GM12878 (cell line): ENCODE data around the gene SPAG16. TPM values are rescaled to one million over a fixed set of nuclear protein-coding genes. Genes with fewer than 3 reads are reported as not detected.

ENCODE experiments used
- ATAC-seq: fragments of 200-7000 bp; cut with Tn5 transposase; 3 replicates; pipeline ENCODE4 v1.9.1; 2020; ENCODE audit warnings: mild to moderate bottlenecking, moderate library complexity
- BruUV-seq: library from RNA; stranded (reverse); fragments of 400-500 nt; replicated peaks from 2 replicates; lab custom pipeline; 2021; lab: Mats Ljungman, UMichigan
- CTCF ChIA-PET: fragments of 300-600 bp; sonication (Branson Sonifier 250); formaldehyde crosslinking; extraction: SDS; loops from one replicate; lab custom pipeline; 2021; ENCODE audit warnings: inconsistent platforms; lab: Yijun Ruan, JAX
- POLR2A ChIA-PET: fragments of 350-600 bp; formaldehyde crosslinking; extraction: SDS; loops from one replicate; lab custom pipeline; 2021; ENCODE audit warnings: inconsistent platforms; lab: Charles Lee
- RAD21 ChIA-PET: fragments of 300-600 bp; sonication (Branson Sonifier 250); formaldehyde crosslinking; loops from one replicate; lab custom pipeline; 2023; ENCODE audit warnings: antibody characterized with exemption; ENCODE audit not compliant: unreplicated experiment; lab: Charles Lee
- SMC1A ChIA-PET: fragments of 300-600 bp; sonication (Branson Sonifier 250); formaldehyde crosslinking; loops from one replicate; lab custom pipeline; 2023; ENCODE audit not compliant: unreplicated experiment, uncharacterized antibody; lab: Charles Lee
- DNase-seq: peaks from one replicate; pipeline ENCODE4 v3.0.0-alpha.2; 2011; ENCODE audit warnings: low read depth, low spot score
- FAIRE-seq: peaks from 3 replicates; lab custom pipeline; 2011; peaks lifted over from hg19 to GRCh38; lab: Jason Lieb, UNC
- H2AFZ ChIP-seq: 2 replicates; pipeline ENCODE4 v1.6.0; 2011; ENCODE audit warnings: low read depth, low read length, control low read depth; ENCODE audit not compliant: control insufficient read depth
- H3K27ac ChIP-seq: 2 replicates; pipeline ENCODE4 v1.5.1; 2011; ENCODE audit warnings: control low read depth; ENCODE audit not compliant: control insufficient read depth, insufficient read depth
- H3K27me3 ChIP-seq, 2 experiments: replicated peaks in 1 of 2; 2 replicates each; pipeline versions ENCODE4 v1.6.0 to v1.6.1; 2011; ENCODE audit warnings: low read length in 1 of 2; ENCODE audit not compliant: control insufficient read depth in 2 of 2, insufficient read depth in 2 of 2
- H3K36me3 ChIP-seq, 2 experiments: 2 replicates each; pipeline ENCODE4 v1.5.1; 2011; ENCODE audit warnings: low read length in 1 of 2; ENCODE audit not compliant: control insufficient read depth in 2 of 2, insufficient read depth in 2 of 2
- H3K4me1 ChIP-seq: 2 replicates; pipeline ENCODE4 v1.6.1; 2011; ENCODE audit warnings: mild to moderate bottlenecking, low read length, moderate library complexity, mixed read lengths; ENCODE audit not compliant: control insufficient read depth, insufficient read depth
- H3K4me2 ChIP-seq: 2 replicates; pipeline ENCODE4 v1.6.0; 2011; ENCODE audit warnings: control low read depth; ENCODE audit not compliant: control insufficient read depth, insufficient read depth
- H3K4me3 ChIP-seq: fragments of 200-600 bp; sonication (generic); 2 replicates; pipeline ENCODE4 v1.5.1; 2016
- H3K79me2 ChIP-seq: 2 replicates; pipeline ENCODE4 v1.6.0; 2011; ENCODE audit warnings: low read length; ENCODE audit not compliant: control insufficient read depth, insufficient read depth
- H3K9ac ChIP-seq: 2 replicates; pipeline ENCODE4 v1.8.0; 2011; ENCODE audit warnings: low read length, control low read depth, mixed read lengths; ENCODE audit not compliant: control insufficient read depth, insufficient read depth
- H3K9me3 ChIP-seq: replicated peaks from 3 replicates; pipeline ENCODE4 v1.5.1; 2011; ENCODE audit warnings: mild to moderate bottlenecking, low read length; ENCODE audit not compliant: control insufficient read depth, insufficient read depth
- H4K20me1 ChIP-seq: 2 replicates; pipeline ENCODE4 v1.6.0; 2011; ENCODE audit not compliant: control insufficient read depth, insufficient read depth
- ASH2L ChIP-seq: fragments of 300-600, 200-600 bp; sonication (generic); IDR thresholded peaks from 2 replicates; pipeline ENCODE4 v1.6.1; 2017; ENCODE audit warnings: low read depth, mild to moderate bottlenecking, borderline replicate concordance
- ATF7 ChIP-seq: fragments of 450-650 bp; IDR thresholded peaks from 2 replicates; pipeline ENCODE4 v1.6.1; 2016; ENCODE audit warnings: low read depth, mild to moderate bottlenecking
- ETV6 ChIP-seq, 2 experiments: fragments of 450-650 bp in 1 of 2; IDR thresholded peaks in 1 of 2; conservative IDR thresholded peaks in 1 of 2; 2 replicates each; pipeline ENCODE4 v1.6.1; 2014; ENCODE audit warnings: antibody characterized with exemption in 1 of 2, borderline replicate concordance in 1 of 2, low read depth in 1 of 2, mild to moderate bottlenecking in 1 of 2, moderate library complexity in 1 of 2
- GABPA ChIP-seq: IDR thresholded peaks from 2 replicates; pipeline ENCODE4 v1.6.1; 2014; ENCODE audit warnings: antibody characterized with exemption, low read depth, mild to moderate bottlenecking, inconsistent platforms
- NFYB ChIP-seq: IDR thresholded peaks from 2 replicates; pipeline ENCODE4 v1.6.1; 2011; ENCODE audit warnings: low read depth, mild to moderate bottlenecking, low read length, improper control_type of control experiment, moderate library complexity; ENCODE audit not compliant: insufficient read depth
- NRF1 ChIP-seq: conservative IDR thresholded peaks from 2 replicates; pipeline ENCODE4 v1.6.1; 2011; ENCODE audit warnings: mild to moderate bottlenecking, low read depth, low read length, improper control_type of control experiment
- TAF1 ChIP-seq: IDR thresholded peaks from 2 replicates; pipeline ENCODE4 v1.6.1; 2011; ENCODE audit warnings: mild to moderate bottlenecking, low read depth, low read length, borderline replicate concordance
- TCF3 ChIP-seq: IDR thresholded peaks from 2 replicates; pipeline ENCODE4 v1.6.1; 2012; ENCODE audit warnings: low read depth, mild to moderate bottlenecking, low read length, borderline replicate concordance; ENCODE audit not compliant: insufficient read depth
- ZBED1 ChIP-seq: IDR thresholded peaks from 2 replicates; pipeline ENCODE4 v1.6.1; 2016; ENCODE audit warnings: borderline replicate concordance
- in situ Hi-C: fragments of 300-500 bp; cut with MboI; formaldehyde crosslinking; loops from 9 replicates; pipeline ENCODE4 v1.14.3; 2018; ENCODE audit warnings: mixed read lengths
- intact Hi-C: fragments of 100-400 bp; cut with micrococcal nuclease; formaldehyde crosslinking; loops from one replicate; pipeline ENCODE4 v1.14.2; 2022; ENCODE audit not compliant: unreplicated experiment
- polyA plus RNA-seq, 11 experiments: library from polyadenylated mRNA; depleted of rRNA in 4 of 11; unstranded in 6 of 11; stranded (reverse) in 5 of 11; fragments of >200 nt; fragmentation: Nextera tagmentation in 4 of 11; fragmentation: Illumina TruSeq in 1 of 11; extraction: Ambion mirVana in 4 of 11; extraction: Trizol in 1 of 11; gene quantifications; 1 replicate in 1 of 11; 2 replicates in 10 of 11; pipeline versions ENCODE4 v1.2.1 to v1.2.3, GENCODE V29; 2011 to 2016; ENCODE audit warnings: inconsistent platforms in 2 of 11, missing spikeins in 2 of 11, low read depth in 1 of 11
- total RNA-seq, 4 experiments: library from RNA; depleted of rRNA in 3 of 4; stranded (reverse); fragments of >200 nt in 3 of 4; fragmentation: Illumina TruSeq in 1 of 4; extraction: Trizol in 1 of 4; gene quantifications; 2 replicates each; pipeline versions ENCODE4 v1.2.1 to v1.2.3, GENCODE V29; 2013 to 2021
- TF ChIP-seq, protein P1 (sequence below): fragments of 150-350 bp; IDR thresholded peaks from 2 replicates; pipeline ENCODE4 v1.6.1; 2016; ENCODE audit warnings: low read depth, low read length
- TF ChIP-seq, protein P2 (sequence below): fragments of 450-650 bp; IDR thresholded peaks from 2 replicates; pipeline ENCODE4 v1.6.1; 2016; ENCODE audit warnings: mild to moderate bottlenecking, moderate library complexity, borderline replicate concordance
- TF ChIP-seq, protein P3 (sequence below): fragments of 450-650 bp; IDR thresholded peaks from 2 replicates; pipeline ENCODE4 v1.6.1; 2017; ENCODE audit warnings: mild to moderate bottlenecking, low read depth, inconsistent platforms; ENCODE audit not compliant: poor library complexity, severe bottlenecking
- TF ChIP-seq, protein P4 (sequence below): fragments of 450-650 bp; IDR thresholded peaks from 2 replicates; pipeline ENCODE4 v1.6.1; 2016; ENCODE audit warnings: mild to moderate bottlenecking

Gene SPAG16
- total and polyA plus RNA-seq, 10 of the 15 experiments (the other 5 are each of a cell fraction or from before 2014, with no cell fraction given): 6.0 to 25.0 (median 15.2) TPM

- no TSS peak for BruUV-seq
- Histone ChIP-seq H3K79me2 (no peaks in the 10 kb centered on the region), H3K27me3 (no peaks in the 10 kb centered on the region), H4K20me1 (no peaks in the 10 kb centered on the region), H3K9me3 (no peaks in the 10 kb centered on the region), H2AFZ (no peak overlapping the region), H3K4me2 (no peak overlapping the region), H3K36me3 (no peaks in the 10 kb centered on the region), H3K4me1 (no peaks in the 10 kb centered on the region), H3K27ac (no peak overlapping the region), H3K9ac (no peak overlapping the region), H3K4me3 (no peak overlapping the region)
- ChIA-PET POLR2A (no interaction called here), RAD21 (no interaction called here), SMC1A (no interaction called here), CTCF (no interaction called here)
- FAIRE-seq (no peak), ATAC-seq (no peak; the same call in 2 of the 3 replicates), DNase-seq (no peak)
- intact Hi-C loops: no loop called here
- in situ Hi-C loops: no loop called here
- TF ChIP-seq, protein P1, sequence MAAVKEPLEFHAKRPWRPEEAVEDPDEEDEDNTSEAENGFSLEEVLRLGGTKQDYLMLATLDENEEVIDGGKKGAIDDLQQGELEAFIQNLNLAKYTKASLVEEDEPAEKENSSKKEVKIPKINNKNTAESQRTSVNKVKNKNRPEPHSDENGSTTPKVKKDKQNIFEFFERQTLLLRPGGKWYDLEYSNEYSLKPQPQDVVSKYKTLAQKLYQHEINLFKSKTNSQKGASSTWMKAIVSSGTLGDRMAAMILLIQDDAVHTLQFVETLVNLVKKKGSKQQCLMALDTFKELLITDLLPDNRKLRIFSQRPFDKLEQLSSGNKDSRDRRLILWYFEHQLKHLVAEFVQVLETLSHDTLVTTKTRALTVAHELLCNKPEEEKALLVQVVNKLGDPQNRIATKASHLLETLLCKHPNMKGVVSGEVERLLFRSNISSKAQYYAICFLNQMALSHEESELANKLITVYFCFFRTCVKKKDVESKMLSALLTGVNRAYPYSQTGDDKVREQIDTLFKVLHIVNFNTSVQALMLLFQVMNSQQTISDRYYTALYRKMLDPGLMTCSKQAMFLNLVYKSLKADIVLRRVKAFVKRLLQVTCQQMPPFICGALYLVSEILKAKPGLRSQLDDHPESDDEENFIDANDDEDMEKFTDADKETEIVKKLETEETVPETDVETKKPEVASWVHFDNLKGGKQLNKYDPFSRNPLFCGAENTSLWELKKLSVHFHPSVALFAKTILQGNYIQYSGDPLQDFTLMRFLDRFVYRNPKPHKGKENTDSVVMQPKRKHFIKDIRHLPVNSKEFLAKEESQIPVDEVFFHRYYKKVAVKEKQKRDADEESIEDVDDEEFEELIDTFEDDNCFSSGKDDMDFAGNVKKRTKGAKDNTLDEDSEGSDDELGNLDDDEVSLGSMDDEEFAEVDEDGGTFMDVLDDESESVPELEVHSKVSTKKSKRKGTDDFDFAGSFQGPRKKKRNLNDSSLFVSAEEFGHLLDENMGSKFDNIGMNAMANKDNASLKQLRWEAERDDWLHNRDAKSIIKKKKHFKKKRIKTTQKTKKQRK: no peak
- TF ChIP-seq, protein P2, sequence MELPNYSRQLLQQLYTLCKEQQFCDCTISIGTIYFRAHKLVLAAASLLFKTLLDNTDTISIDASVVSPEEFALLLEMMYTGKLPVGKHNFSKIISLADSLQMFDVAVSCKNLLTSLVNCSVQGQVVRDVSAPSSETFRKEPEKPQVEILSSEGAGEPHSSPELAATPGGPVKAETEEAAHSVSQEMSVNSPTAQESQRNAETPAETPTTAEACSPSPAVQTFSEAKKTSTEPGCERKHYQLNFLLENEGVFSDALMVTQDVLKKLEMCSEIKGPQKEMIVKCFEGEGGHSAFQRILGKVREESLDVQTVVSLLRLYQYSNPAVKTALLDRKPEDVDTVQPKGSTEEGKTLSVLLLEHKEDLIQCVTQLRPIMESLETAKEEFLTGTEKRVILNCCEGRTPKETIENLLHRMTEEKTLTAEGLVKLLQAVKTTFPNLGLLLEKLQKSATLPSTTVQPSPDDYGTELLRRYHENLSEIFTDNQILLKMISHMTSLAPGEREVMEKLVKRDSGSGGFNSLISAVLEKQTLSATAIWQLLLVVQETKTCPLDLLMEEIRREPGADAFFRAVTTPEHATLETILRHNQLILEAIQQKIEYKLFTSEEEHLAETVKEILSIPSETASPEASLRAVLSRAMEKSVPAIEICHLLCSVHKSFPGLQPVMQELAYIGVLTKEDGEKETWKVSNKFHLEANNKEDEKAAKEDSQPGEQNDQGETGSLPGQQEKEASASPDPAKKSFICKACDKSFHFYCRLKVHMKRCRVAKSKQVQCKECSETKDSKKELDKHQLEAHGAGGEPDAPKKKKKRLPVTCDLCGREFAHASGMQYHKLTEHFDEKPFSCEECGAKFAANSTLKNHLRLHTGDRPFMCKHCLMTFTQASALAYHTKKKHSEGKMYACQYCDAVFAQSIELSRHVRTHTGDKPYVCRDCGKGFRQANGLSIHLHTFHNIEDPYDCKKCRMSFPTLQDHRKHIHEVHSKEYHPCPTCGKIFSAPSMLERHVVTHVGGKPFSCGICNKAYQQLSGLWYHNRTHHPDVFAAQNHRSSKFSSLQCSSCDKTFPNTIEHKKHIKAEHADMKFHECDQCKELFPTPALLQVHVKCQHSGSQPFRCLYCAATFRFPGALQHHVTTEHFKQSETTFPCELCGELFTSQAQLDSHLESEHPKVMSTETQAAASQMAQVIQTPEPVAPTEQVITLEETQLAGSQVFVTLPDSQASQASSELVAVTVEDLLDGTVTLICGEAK: no peak
- TF ChIP-seq NRF1 (no peak), ASH2L (no peak), TAF1 (no peak), ZBED1 (no peak), NFYB (no peak), ATF7 (no peak), ETV6 (conservative IDR thresholded peaks at IDR 0.05 in 1 of 2, IDR thresholded peaks at IDR 0.05 in 1 of 2; ENCODE audit: borderline replicate concordance in 1 of 2, low read depth in 1 of 2) (no peak), GABPA (no peak), TCF3 (no peak)
- TF ChIP-seq, protein P3, sequence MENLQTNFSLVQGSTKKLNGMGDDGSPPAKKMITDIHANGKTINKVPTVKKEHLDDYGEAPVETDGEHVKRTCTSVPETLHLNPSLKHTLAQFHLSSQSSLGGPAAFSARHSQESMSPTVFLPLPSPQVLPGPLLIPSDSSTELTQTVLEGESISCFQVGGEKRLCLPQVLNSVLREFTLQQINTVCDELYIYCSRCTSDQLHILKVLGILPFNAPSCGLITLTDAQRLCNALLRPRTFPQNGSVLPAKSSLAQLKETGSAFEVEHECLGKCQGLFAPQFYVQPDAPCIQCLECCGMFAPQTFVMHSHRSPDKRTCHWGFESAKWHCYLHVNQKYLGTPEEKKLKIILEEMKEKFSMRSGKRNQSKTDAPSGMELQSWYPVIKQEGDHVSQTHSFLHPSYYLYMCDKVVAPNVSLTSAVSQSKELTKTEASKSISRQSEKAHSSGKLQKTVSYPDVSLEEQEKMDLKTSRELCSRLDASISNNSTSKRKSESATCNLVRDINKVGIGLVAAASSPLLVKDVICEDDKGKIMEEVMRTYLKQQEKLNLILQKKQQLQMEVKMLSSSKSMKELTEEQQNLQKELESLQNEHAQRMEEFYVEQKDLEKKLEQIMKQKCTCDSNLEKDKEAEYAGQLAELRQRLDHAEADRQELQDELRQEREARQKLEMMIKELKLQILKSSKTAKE: no peak
- TF ChIP-seq, protein P4, sequence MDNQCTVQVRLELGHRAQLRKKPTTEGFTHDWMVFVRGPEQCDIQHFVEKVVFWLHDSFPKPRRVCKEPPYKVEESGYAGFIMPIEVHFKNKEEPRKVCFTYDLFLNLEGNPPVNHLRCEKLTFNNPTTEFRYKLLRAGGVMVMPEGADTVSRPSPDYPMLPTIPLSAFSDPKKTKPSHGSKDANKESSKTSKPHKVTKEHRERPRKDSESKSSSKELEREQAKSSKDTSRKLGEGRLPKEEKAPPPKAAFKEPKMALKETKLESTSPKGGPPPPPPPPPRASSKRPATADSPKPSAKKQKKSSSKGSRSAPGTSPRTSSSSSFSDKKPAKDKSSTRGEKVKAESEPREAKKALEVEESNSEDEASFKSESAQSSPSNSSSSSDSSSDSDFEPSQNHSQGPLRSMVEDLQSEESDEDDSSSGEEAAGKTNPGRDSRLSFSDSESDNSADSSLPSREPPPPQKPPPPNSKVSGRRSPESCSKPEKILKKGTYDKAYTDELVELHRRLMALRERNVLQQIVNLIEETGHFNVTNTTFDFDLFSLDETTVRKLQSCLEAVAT: no peak
Measured at GRCh38 chr2:213545964-213546475, 261.8 kb downstream of the SPAG16 start.
